Epithelial cell of prostate (primary cell): ENCODE data around the gene EIF4E1B.

Source experiments
- DNase-seq: peaks from one replicate; pipeline ENCODE4 v3.0.0-alpha.2; 2011; ENCODE audit warnings: low read depth, low spot score
- H3K27ac ChIP-seq: fragments of 450-650 bp; 2 replicates; pipeline ENCODE4 v1.5.1; 2017; ENCODE audit warnings: mild to moderate bottlenecking

Gene EIF4E1B

GRCh38 chr5:176603091-176603490 lies 27.4 kb upstream of the EIF4E1B start:
- H3K27ac ChIP-seq: no peak overlapping the region
- DNase-seq: no peak

GRCh38 chr5:176606032-176606431 lies 24.4 kb upstream of the EIF4E1B start:
- H3K27ac ChIP-seq: no peak overlapping the region
- DNase-seq: no peak

- H3K27ac ChIP-seq: no peak overlapping the region
- DNase-seq: no peak
Measured at GRCh38 chr5:176606875-176607274, 23.6 kb upstream of the EIF4E1B start.

- no peak for DNase-seq
- no peak overlapping the region for H3K27ac ChIP-seq
Measured at GRCh38 chr5:176608142-176608705, 22.3 kb upstream of the EIF4E1B start.

- no peak overlapping the region for H3K27ac ChIP-seq
- DNase-seq: no peak
Measured at GRCh38 chr5:176608937-176609723, 21.3 kb upstream of the EIF4E1B start.

GRCh38 chr5:176609724-176610434 lies 20.6 kb upstream of the EIF4E1B start, which contains the start of gene GPRIN1:
Gene GPRIN1, minus strand, starts transcription at chr5:176610156. Its CDS starts 10,322 bp downstream, at chr5:176599834.
- H3K27ac ChIP-seq: no peak within 1 kb of the TSS
- DNase-seq: no peak

GRCh38 chr5:176610435-176610773 lies 20.1 kb upstream of the EIF4E1B start:
- H3K27ac ChIP-seq: no peak overlapping the region
- no peak for DNase-seq

- no peak overlapping the region for H3K27ac ChIP-seq
- DNase-seq: peak; percentile 29
Measured at GRCh38 chr5:176611435-176611834, 19.0 kb upstream of the EIF4E1B start.

GRCh38 chr5:176612008-176612407 lies 18.5 kb upstream of the EIF4E1B start:
- no peak for DNase-seq
- H3K27ac ChIP-seq: no peak overlapping the region

GRCh38 chr5:176612855-176613254 lies 17.6 kb upstream of the EIF4E1B start:
- no peak overlapping the region for H3K27ac ChIP-seq
- DNase-seq: no peak

- H3K27ac ChIP-seq: no peak overlapping the region
- DNase-seq: no peak
Measured at GRCh38 chr5:176614805-176615478, 15.5 kb upstream of the EIF4E1B start.

- no peak overlapping the region for H3K27ac ChIP-seq
- no peak for DNase-seq
Measured at GRCh38 chr5:176616511-176616910, 14.0 kb upstream of the EIF4E1B start.

GRCh38 chr5:176618783-176619182 lies 11.7 kb upstream of the EIF4E1B start:
- H3K27ac ChIP-seq: no peak overlapping the region
- no peak for DNase-seq

- peak; percentile 12 for DNase-seq
Measured at GRCh38 chr5:176619203-176619568, 11.3 kb upstream of the EIF4E1B start.

GRCh38 chr5:176619569-176620332 lies 10.7 kb upstream of the EIF4E1B start:
- DNase-seq: no peak
- H3K27ac ChIP-seq: no peak overlapping the region

More at GRCh38 chr5:176619203-176619568, 11.3 kb upstream of the EIF4E1B start:
- H3K27ac ChIP-seq: no peak overlapping the region

GRCh38 chr5:176620333-176620981 lies 10.0 kb upstream of the EIF4E1B start:
- H3K27ac ChIP-seq: no peak overlapping the region
- DNase-seq: no peak

- DNase-seq: no peak
- H3K27ac ChIP-seq: no peak overlapping the region
Measured at GRCh38 chr5:176621661-176622079, 8.8 kb upstream of the EIF4E1B start.

- no peak for DNase-seq
- no peak overlapping the region for H3K27ac ChIP-seq
Measured at GRCh38 chr5:176624142-176624541, 6.3 kb upstream of the EIF4E1B start.

- DNase-seq: no peak
- H3K27ac ChIP-seq: no peak overlapping the region
Measured at GRCh38 chr5:176624938-176625337, 5.5 kb upstream of the EIF4E1B start.

GRCh38 chr5:176625512-176625911 lies 5.0 kb upstream of the EIF4E1B start:
- H3K27ac ChIP-seq: peak overlapping the region; percentile 61
- no peak for DNase-seq
